GM08714 (cell line): ENCODE results near the gene GRK1.

Source experiments
- H3K4me3 ChIP-seq: fragments of 200-500 bp; sonication (Bioruptor generic); 2 replicates; pipeline ENCODE4 v1.5.1; 2014; ENCODE audit warnings: mild to moderate bottlenecking, low read length, inconsistent platforms
- ZNF274 ChIP-seq: IDR thresholded peaks from 2 replicates; pipeline ENCODE4 v1.6.1; 2012; ENCODE audit warnings: mild to moderate bottlenecking, low read depth, low read length

GRK1 gene

GRCh38 chr13:113763961-113764792, 97.2 kb downstream of the GRK1 start:
- no peak for TF ChIP-seq ZNF274
- H3K4me3 ChIP-seq, result no peak overlapping the region

DNA sequence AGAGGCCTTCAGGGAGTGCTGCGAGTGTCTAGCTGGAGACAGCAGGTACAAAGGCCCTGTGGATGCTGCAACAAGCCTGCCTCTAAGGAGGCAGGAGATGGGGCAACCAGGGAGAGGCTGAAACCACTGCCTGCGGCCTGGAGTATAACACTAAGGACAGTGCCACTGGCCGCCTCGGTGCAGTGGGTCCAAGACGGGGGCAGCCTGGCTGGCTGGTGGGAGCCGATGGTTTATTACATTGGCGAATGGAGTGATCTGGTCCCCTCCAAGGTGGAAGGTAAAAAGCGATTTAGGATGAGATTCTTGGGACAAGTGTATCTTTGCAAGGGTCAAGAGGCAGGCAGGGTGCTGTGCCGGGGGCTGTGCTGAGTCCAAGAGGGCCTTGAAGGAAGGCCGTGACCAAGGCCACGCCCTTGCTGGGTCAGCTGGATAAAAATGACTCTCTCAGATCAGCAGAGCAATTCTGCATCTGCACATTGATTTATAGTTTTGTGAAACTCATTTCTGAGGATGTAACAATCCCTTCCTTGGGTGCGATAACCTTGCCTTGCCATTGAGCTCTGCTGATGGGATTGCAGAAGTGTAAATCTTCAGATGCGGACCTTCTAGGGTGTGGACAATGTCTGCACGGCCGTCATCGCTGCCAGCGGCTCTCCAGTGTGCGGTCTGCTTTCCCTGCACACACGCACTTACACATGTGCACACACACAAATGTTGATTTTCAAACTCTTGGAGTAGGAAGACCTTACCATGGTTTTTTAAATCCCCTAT, 98.0 kb downstream of the GRK1 start:
- no peak overlapping the region for H3K4me3 ChIP-seq
- TF ChIP-seq ZNF274, result no peak

GRCh38 chr13:113765564-113765910, 98.5 kb downstream of the GRK1 start:
- no peak overlapping the region for H3K4me3 ChIP-seq
- TF ChIP-seq ZNF274, result no peak

GRCh38 chr13:113766035-113766800, 99.2 kb downstream of the GRK1 start:
- no peak overlapping the region for H3K4me3 ChIP-seq
- TF ChIP-seq ZNF274, result no peak

DNA sequence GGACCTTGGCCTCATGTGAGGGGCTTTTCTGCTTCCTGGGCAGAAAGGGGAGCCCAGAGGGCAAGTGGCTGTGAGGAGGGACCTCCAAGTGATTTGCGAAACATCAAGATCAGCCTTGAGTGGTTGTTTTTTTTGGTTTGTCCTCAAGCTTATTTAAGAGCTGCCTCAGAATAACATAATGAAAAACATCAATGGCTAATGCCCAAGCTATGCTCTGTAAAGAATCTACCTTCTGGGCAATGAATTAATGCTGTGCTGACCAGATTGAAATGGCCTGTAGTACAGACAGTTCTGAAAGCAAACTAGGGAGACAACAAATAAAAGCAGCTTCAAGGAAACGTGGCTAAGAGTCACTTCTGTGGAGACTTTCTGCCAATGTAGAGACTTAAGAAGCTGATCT, 100.3 kb downstream of the GRK1 start:
- no peak for TF ChIP-seq ZNF274
- H3K4me3 ChIP-seq, result no peak overlapping the region

DNA sequence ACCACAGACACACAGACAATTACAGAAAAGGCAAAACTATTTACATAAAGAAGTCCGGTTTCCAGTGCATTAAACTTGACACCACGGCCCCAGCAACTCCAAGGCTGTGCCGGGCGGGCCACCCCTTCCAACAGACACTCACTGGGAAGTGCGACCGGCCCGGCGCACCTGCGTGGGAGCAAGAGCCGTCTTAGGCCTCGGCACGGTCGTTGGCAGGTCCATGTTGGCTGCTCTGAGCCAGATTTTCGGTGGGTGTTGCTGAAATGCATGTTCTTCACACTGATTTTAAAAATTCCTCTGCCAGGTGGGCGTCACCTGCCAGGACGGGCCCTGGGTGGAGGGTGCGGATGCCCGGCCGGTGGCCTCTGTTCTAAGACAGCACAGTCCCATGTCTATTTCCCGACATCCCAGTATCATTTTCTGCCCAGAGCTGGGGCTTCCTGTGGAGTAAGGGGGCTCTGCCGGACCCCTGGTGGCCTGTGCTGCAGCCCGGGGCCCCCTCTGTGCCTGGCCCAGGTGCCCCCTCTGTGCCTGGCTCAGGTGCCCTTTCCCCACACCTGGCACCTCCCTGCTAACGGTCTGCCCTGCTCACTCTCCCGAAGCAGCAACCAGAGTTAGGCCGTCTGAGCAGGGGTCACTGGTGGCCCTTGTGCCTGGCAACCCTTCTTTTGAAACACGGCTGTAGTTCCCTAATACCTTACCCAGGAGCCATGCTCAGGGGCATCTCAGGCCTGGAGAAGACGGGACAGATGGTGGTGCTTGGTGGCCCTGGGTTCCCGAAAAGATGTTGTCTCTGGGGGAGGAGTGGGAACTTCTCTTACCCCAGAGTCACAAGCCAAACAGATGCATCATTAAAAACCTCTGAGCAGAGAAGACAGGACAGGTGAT, 101.2 kb downstream of the GRK1 start:
- TF ChIP-seq ZNF274, result no peak
- H3K4me3 ChIP-seq, result no peak overlapping the region

- H3K4me3 ChIP-seq, result no peak overlapping the region
- no peak for TF ChIP-seq ZNF274
Measured at GRCh38 chr13:113769106-113769505, 102.1 kb downstream of the GRK1 start.

GRCh38 chr13:113769881-113770280, 102.9 kb downstream of the GRK1 start:
- H3K4me3 ChIP-seq, result no peak overlapping the region
- TF ChIP-seq ZNF274, result no peak

GRCh38 chr13:113770441-113770840, 103.4 kb downstream of the GRK1 start:
- TF ChIP-seq ZNF274, result no peak
- H3K4me3 ChIP-seq, result no peak overlapping the region

GRCh38 chr13:113770937-113771336, 103.9 kb downstream of the GRK1 start:
- no peak for TF ChIP-seq ZNF274
- H3K4me3 ChIP-seq, result no peak overlapping the region

DNA sequence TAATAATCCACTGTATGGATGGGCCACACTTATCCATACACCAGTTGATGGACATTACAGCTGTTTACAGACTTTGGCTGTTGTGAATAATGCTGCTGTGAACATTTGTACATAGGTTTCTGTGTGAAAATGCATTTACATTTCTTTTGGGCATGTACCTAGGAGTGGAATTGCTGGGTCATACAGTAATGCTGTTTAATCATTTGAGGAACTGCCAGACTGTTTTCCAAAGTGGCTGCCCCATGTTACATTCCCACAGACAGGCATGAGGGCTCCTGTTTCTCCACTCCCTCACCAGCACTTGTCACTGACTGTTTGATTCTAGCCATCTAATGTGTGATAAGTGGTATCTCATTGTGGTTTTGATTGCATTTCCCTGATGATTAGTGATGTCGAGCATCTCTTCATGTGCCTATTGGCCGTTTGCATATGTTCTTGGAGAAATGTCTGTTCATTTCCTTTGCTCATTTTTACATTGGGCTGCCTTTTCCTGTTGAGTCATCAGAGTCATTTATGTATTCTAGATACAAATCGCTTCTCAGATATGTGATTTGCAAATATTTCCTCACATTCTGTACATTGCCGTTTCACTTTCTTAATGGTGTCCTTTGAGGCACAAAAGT, 104.8 kb downstream of the GRK1 start:
- no peak for TF ChIP-seq ZNF274
- no peak overlapping the region for H3K4me3 ChIP-seq

DNA sequence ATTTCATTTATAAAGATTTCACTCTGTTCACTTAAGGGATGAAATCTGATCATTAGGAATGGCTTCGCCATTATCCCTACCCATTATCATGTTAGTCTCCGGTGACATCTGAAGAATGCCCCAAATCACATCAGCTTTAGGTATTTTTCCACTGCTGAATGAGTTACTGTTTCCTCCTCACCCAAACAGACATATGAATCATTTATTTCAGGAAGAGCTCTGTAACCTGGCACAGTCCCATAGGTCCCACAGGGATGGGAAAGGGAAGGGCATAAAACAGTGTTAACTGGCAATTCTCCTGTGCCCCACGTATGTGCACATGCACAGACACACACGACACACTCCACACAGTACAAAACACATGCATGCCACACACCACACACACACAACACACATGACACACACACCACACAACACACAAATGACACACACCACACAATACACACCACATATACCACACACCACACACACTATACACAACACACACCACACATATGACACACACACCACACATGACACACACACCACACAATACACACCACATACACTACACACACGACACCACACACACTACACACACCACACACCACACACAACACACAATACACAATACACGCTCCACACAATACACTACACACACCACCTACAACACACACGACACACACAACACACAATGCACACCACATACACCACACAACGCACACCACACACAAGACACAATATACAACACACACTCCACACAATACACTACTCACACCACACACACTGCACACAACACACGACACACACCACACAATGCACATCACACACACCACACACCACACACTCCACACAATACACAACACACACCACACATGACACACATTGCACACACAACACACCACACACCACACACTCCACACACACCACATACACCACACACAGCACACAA, 107.4 kb downstream of the GRK1 start:
- no peak overlapping the region for H3K4me3 ChIP-seq

More for the DNA sequence above, 107.4 kb downstream of the GRK1 start:
- TF ChIP-seq ZNF274, result no peak
